ENCODE measurements around the gene OLFM2. TPM values are rescaled to one million over a fixed set of nuclear protein-coding genes. Genes with fewer than 3 reads are reported as not detected.
A peak's percentile ranks its signal among the peaks of the same experiment; 100 is the strongest.

OLFM2 gene
- total and polyA plus RNA-seq, 9 of the 15 experiments (the other 6 are each of a cell fraction or from before 2014, with no cell fraction given), result 0.10 to 0.33 (median 0.23) TPM; not detected in 4

DNA sequence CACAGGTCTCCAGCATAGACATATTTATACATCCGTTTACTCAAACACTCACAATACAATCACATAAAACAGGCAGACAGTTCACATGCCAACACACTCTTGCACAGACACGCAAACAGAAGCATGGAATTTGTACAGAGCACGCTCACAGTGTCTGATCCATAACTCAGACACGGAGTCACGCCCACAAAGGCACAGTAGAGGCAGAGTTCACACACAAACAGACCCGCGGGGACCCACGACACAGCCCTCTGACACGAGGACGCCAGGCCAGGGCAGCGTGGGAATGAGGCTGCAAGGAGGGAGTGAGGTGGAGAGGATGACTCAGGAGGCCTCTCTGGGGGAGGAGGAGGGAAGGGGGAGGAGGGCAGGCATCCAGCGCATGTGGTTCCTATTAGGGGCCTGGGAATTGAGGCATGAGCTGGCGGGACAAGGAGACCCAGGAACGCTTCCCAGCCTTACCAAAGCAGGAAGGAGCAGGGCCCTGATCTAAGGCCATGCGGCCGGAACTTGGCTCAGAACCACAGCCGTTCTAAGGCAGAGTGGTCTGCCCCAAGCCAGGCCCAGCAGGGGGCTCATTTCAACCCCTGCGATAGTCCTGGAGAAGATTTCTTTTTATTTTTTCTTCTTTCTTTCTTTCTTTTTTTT lies 9.1 kb upstream of the OLFM2 start (continued):
- TF ChIP-seq NR0B1 (IDR thresholded peaks at IDR 0.05; ENCODE audit: partially characterized antibody), result no peak
- peak in 1 of 2 experiments; percentile 51; a peak in 1 of 4 replicates for TF ChIP-seq RCOR1 (IDR thresholded peaks at IDR 0.05; ENCODE audit: borderline replicate concordance in 1 of 2, low read depth in 2 of 2, low read length in 2 of 2)
- TF ChIP-seq DNMT1 (IDR thresholded peaks at IDR 0.05), result no peak
- no peak for TF ChIP-seq STAT5A (IDR thresholded peaks at IDR 0.05; ENCODE audit: borderline replicate concordance, low read length)
- peak; percentile 60; the same call in 1 of the 2 replicates for TF ChIP-seq EP400 (IDR thresholded peaks at IDR 0.05)
- TF ChIP-seq, protein P1, sequence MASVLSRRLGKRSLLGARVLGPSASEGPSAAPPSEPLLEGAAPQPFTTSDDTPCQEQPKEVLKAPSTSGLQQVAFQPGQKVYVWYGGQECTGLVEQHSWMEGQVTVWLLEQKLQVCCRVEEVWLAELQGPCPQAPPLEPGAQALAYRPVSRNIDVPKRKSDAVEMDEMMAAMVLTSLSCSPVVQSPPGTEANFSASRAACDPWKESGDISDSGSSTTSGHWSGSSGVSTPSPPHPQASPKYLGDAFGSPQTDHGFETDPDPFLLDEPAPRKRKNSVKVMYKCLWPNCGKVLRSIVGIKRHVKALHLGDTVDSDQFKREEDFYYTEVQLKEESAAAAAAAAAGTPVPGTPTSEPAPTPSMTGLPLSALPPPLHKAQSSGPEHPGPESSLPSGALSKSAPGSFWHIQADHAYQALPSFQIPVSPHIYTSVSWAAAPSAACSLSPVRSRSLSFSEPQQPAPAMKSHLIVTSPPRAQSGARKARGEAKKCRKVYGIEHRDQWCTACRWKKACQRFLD (CRISPR knock-in tag; IDR thresholded peaks at IDR 0.05), result no peak
- no peak for TF ChIP-seq ZNF197 (CRISPR knock-in tag; IDR thresholded peaks at IDR 0.05; ENCODE audit: low read depth)
- TF ChIP-seq CEBPZ (IDR thresholded peaks at IDR 0.05; ENCODE audit: borderline replicate concordance, low read depth, low read length), result no peak
- no peak; a peak in 1 of 4 replicates for TF ChIP-seq HDAC1 (IDR thresholded peaks at IDR 0.05)
- TF ChIP-seq, protein P2, sequence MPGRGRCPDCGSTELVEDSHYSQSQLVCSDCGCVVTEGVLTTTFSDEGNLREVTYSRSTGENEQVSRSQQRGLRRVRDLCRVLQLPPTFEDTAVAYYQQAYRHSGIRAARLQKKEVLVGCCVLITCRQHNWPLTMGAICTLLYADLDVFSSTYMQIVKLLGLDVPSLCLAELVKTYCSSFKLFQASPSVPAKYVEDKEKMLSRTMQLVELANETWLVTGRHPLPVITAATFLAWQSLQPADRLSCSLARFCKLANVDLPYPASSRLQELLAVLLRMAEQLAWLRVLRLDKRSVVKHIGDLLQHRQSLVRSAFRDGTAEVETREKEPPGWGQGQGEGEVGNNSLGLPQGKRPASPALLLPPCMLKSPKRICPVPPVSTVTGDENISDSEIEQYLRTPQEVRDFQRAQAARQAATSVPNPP (IDR thresholded peaks at IDR 0.05; ENCODE audit: borderline replicate concordance, insufficient read depth, insufficient read length), result no peak
- TF ChIP-seq NEUROD1 (IDR thresholded peaks at IDR 0.05; ENCODE audit: borderline replicate concordance, low read depth, low read length, partially characterized antibody), result no peak
- TF ChIP-seq MNT (conservative IDR thresholded peaks at IDR 0.05), result peak; percentile 46 to 61; a peak in 2 of 4 replicates
- TF ChIP-seq FOSL1 (tag; conservative IDR thresholded peaks at IDR 0.05), result peak; percentile 65
- TF ChIP-seq HDGF (IDR thresholded peaks at IDR 0.05), result 0 out of 2 replicates have a peak, but pooled peaks have one; percentile 18
- TF ChIP-seq MAFF (IDR thresholded peaks at IDR 0.05; ENCODE audit: low read length), result no peak
- TF ChIP-seq ZNF584 (CRISPR knock-in tag; IDR thresholded peaks at IDR 0.05; ENCODE audit: low read depth), result no peak
- no peak for TF ChIP-seq MEIS2 (IDR thresholded peaks at IDR 0.05; ENCODE audit: partially characterized antibody)
- no peak for TF ChIP-seq POLR2H (tag; IDR thresholded peaks at IDR 0.05; ENCODE audit: low read depth)
